Esophagus (tissue), 2 donors: ENCODE measurements around the gene LEPROT. TPM values are rescaled to one million over a fixed set of nuclear protein-coding genes. Genes with fewer than 3 reads are reported as not detected.
"Not testable (repeated sequence)": the region's sequence is repeated elsewhere in the genome, so short reads cannot be mapped to it uniquely, and the experiment has no call there.

ENCODE experiments used
- H3K27ac ChIP-seq, 2 donors: one replicate each; pipeline ENCODE4 v1.5.1; 2013; ENCODE audit warnings: low read depth in 2 of 2, mild to moderate bottlenecking in 2 of 2, inconsistent platforms in 1 of 2, low read length in 1 of 2, moderate library complexity in 1 of 2
- H3K27me3 ChIP-seq, 2 donors: one replicate each; pipeline ENCODE4 v1.6.1; 2013; ENCODE audit warnings: low read length in 2 of 2, control low read depth in 1 of 2, mild to moderate bottlenecking in 1 of 2; ENCODE audit not compliant: insufficient read depth in 2 of 2, control insufficient read depth in 1 of 2
- H3K36me3 ChIP-seq, 2 donors: one replicate each; pipeline ENCODE4 v1.6.1; 2013; ENCODE audit warnings: low read length in 1 of 2; ENCODE audit not compliant: control insufficient read depth in 2 of 2, insufficient read depth in 2 of 2
- H3K4me1 ChIP-seq, 2 donors: one replicate each; pipeline ENCODE4 v1.6.1; 2013; ENCODE audit warnings: low read length in 1 of 2; ENCODE audit not compliant: control insufficient read depth in 2 of 2, insufficient read depth in 2 of 2
- H3K4me3 ChIP-seq, 2 donors: one replicate each; pipeline ENCODE4 v1.5.1; 2013; ENCODE audit warnings: low read length in 2 of 2, mild to moderate bottlenecking in 2 of 2, low read depth in 1 of 2, moderate library complexity in 1 of 2
- H3K9me3 ChIP-seq, 2 donors: one replicate each; pipeline ENCODE4 v1.6.1; 2013; ENCODE audit warnings: mild to moderate bottlenecking in 2 of 2, low read depth in 1 of 2, low read length in 1 of 2, moderate library complexity in 1 of 2; ENCODE audit not compliant: control insufficient read depth in 2 of 2, insufficient read depth in 1 of 2
- WGBS, 2 donors: extraction: QIAGEN DNeasy Blood & Tissue Kit; methylation state at CpG; one replicate each; pipeline ENCODE4 v1.1.7; 2013; 5-methylcytosine and 5-hydroxymethylcytosine counted together
- polyA plus RNA-seq, 2 donors: library from polyadenylated mRNA; stranded (reverse); fragments of 200-250 nt; gene quantifications; one replicate each; pipeline ENCODE4 v1.2.3, GENCODE V29; 2013
- donor health status: healthy with polysubstance abuse.
- donor health status: Bipolar disorder and iron deficiency.

LEPROT gene
- polyA plus RNA-seq, 2 donors, result 23.2 to 26.4 TPM

DNA sequence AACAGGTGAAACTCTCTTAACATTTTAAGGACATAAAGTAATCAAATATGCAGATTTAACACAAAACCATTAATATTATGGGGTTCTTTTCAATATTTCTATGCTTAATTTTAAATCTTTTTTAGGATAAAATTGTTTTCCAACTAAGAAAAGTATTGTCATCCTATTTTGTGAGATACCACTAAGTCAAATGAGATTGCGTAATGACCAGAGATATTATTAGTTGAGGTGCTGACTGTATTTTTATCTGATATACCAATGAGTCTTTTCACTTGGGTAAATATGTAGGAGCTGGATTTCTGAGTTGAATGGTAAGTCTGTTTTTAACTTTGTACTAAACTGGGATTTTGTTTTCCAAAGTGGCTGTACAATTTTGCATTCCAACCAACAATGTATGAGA is 25.4 kb downstream of the LEPROT start:
- 96 to 100% methylated on average over 1 of the region's 1 CpG for WGBS, 2 donors
- no peak overlapping the region for H3K4me3 ChIP-seq
- H3K36me3 ChIP-seq, result no peaks in the 10 kb centered on the region
- H3K27me3 ChIP-seq, result no peaks in the 10 kb centered on the region
- no peak overlapping the region for H3K27ac ChIP-seq
- no peaks in the 10 kb centered on the region for H3K4me1 ChIP-seq
- H3K9me3 ChIP-seq, result no peaks in the 10 kb centered on the region

GRCh38 chr1:65449214-65449823 is 28.9 kb downstream of the LEPROT start:
- Histone ChIP-seq H3K9me3 (no peaks in the 10 kb centered on the region), H3K4me1 (no peaks in the 10 kb centered on the region), H3K27ac (no peak overlapping the region), H3K4me3 (no peak overlapping the region), H3K36me3 (no peaks in the 10 kb centered on the region), H3K27me3 (no peaks in the 10 kb centered on the region)
- 83 to 88% methylated on average over 4 of the region's 4 CpGs for WGBS, 2 donors

- H3K4me3 ChIP-seq, H3K9me3 ChIP-seq, H3K4me1 ChIP-seq, H3K36me3 ChIP-seq, H3K27me3 ChIP-seq, H3K27ac ChIP-seq: not testable (repeated sequence)
- 75 to 82% methylated on average over 9 to 10 of the region's 10 CpGs for WGBS, 2 donors
Observed at GRCh38 chr1:65455678-65456077, 35.2 kb downstream of the LEPROT start.

GRCh38 chr1:65456481-65456880 is 36.0 kb downstream of the LEPROT start:
- H3K27me3 ChIP-seq, result no peaks in the 10 kb centered on the region
- no peak overlapping the region for H3K4me3 ChIP-seq
- H3K9me3 ChIP-seq, result no peaks in the 10 kb centered on the region
- no peak overlapping the region for H3K27ac ChIP-seq
- H3K4me1 ChIP-seq, result no peaks in the 10 kb centered on the region
- H3K36me3 ChIP-seq, result no peaks in the 10 kb centered on the region

- H3K4me1 ChIP-seq, result no peaks in the 10 kb centered on the region
- H3K9me3 ChIP-seq, result no peaks in the 10 kb centered on the region
- no peak overlapping the region for H3K27ac ChIP-seq
- no peak overlapping the region for H3K4me3 ChIP-seq
- H3K36me3 ChIP-seq, result no peaks in the 10 kb centered on the region
- H3K27me3 ChIP-seq, result no peaks in the 10 kb centered on the region
Observed at GRCh38 chr1:65457868-65458267, 37.4 kb downstream of the LEPROT start.

DNA sequence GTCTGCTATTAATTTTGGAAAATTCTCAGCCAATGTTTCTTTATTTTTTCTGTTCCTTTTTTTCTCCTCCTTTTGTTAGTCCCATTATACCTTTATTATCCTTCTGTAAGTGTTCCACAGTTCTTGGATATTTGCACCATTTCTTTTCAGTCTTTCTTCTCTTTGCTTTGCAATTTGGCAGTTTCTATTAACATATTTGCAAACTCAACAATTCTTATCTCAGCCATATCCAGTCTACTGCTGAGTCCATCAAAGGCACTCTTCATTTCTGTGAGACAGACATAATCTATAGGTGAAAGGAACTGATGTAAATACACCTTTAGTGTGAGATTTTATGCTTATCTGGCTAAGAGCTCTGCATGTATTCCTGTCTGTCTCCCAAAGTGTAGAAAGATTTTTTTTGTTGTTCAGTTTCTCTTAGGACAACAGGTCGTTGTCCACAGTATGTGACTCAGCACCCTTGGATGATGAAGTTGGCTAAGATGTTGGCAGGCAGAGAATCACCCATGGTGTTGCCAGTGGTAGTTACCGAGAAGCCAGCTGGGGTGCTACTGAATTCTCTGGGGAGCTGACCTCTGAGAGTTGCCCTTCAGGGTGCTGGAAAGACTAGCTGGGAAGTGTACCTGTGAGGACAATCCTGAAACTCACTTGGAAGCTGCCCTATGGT is 38.4 kb downstream of the LEPROT start:
- Histone ChIP-seq H3K4me3 (no peak overlapping the region), H3K9me3 (no peaks in the 10 kb centered on the region), H3K27ac (no peak overlapping the region), H3K27me3 (no peaks in the 10 kb centered on the region), H3K36me3 (no peaks in the 10 kb centered on the region), H3K4me1 (no peaks in the 10 kb centered on the region)
- 73 to 81% methylated on average over 2 of the region's 2 CpGs for WGBS, 2 donors

DNA sequence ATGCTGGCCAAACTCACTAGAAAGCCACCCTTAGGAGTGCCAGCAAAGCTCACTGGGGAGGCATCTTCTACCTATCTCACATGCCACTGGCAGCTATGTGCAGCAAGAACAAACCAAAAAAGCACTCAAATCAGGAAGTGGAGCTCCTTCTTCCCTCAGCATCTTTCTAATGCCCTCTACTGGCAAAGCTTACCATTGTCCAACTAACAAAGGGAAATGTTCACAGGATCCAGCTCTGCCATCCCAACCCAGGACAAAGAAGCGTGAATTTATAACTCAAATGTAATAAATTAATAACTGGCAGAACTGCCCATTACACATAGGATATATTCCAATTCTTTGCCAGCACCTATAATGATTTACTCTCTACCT is 38.9 kb downstream of the LEPROT start:
- H3K9me3 ChIP-seq, result no peaks in the 10 kb centered on the region
- no peaks in the 10 kb centered on the region for H3K36me3 ChIP-seq
- 63 to 85% methylated on average over 1 of the region's 1 CpG for WGBS, 2 donors
- H3K4me3 ChIP-seq, result no peak overlapping the region
- no peak overlapping the region for H3K27ac ChIP-seq
- H3K4me1 ChIP-seq, result no peaks in the 10 kb centered on the region
- H3K27me3 ChIP-seq, result no peaks in the 10 kb centered on the region

DNA sequence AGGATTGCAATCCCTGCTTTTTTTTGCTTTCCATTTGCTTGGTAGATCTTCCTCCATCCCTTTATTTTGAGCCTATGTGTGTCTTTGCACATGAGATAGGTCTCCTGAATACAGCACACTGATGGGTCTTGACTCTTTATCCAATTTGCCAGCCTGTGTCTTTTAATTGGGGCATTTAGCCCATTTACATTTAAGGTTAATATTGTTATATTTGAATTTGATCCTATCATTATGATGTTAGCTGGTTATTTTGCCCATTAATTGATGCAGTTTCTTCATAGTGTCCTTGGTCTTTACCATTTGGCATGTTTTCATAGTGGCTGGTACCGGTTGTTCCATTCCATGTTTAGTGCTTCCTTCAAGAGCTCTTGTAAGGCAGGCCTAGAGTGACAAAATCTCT is 45.4 kb downstream of the LEPROT start:
- H3K27ac ChIP-seq, H3K36me3 ChIP-seq, H3K4me1 ChIP-seq, H3K4me3 ChIP-seq, H3K9me3 ChIP-seq, H3K27me3 ChIP-seq: not testable (repeated sequence)
- 97 to 100% methylated on average over 1 of the region's 1 CpG for WGBS, 2 donors

- Histone ChIP-seq H3K27me3 (no peaks in the 10 kb centered on the region), H3K4me1 (no peaks in the 10 kb centered on the region), H3K27ac (no peak overlapping the region), H3K9me3 (no peaks in the 10 kb centered on the region), H3K4me3 (no peak overlapping the region), H3K36me3 (no peaks in the 10 kb centered on the region)
- 36 to 37% methylated on average over 6 of the region's 6 CpGs for WGBS, 2 donors
Observed at GRCh38 chr1:65467536-65467935, 47.1 kb downstream of the LEPROT start.

DNA sequence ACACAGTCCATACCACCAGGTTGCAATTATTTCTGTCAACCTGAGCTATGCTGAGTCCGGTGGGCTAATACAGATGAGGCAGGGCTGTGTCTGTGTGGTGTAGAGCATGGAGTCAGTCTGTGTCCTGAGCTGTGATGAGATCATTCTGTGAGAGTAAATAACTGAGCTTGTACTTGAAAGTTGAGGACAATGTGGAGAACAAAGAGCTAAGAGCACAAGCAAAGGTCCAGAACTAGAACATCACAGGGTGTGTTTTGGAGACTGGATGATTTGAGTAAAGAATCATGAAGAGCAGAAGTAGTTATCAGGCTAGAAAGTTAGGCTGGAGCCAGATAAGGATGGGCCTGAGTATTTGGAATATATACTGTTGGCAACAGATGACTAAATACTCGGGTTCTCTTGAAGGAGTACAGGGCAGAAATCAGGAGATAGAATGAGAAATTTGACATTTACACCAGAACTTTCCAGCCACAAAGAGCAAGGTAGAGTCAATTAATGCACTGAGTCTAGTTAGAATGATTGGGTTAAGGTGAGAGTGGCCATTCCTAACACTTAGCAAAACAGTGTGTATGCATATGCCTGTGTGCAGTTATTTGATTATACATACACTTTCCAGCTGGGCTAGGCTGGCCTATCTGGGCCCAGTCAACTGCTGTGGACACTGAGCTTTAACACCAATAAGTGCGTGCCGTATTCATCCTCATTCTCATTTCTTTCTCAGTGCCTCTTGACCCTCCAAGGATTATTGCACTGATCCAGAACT is 48.8 kb downstream of the LEPROT start:
- no peak overlapping the region for H3K4me3 ChIP-seq
- H3K36me3 ChIP-seq, result no peaks in the 10 kb centered on the region
- H3K9me3 ChIP-seq, result no peaks in the 10 kb centered on the region
- peak overlapping the region in 1 of 2 donors; percentile 15 for H3K27ac ChIP-seq
- WGBS, 2 donors, result 55 to 82% methylated on average over 4 of the region's 4 CpGs
- H3K27me3 ChIP-seq, result no peaks in the 10 kb centered on the region
- H3K4me1 ChIP-seq, result no peaks in the 10 kb centered on the region
